HG02870 (cell line): Measurements from ENCODE around the gene FNIP2.
"Not testable (repeated sequence)": the region's sequence is repeated elsewhere in the genome, so short reads cannot be mapped to it uniquely, and the experiment has no call there.

ENCODE experiments used
- ATAC-seq: cut with Tn5 transposase; IDR thresholded peaks from one replicate; pipeline ENCODE4 v1.9.1; 2021; ENCODE audit warnings: mild to moderate bottlenecking, moderate library complexity; ENCODE audit not compliant: unreplicated experiment

Gene FNIP2

DNA sequence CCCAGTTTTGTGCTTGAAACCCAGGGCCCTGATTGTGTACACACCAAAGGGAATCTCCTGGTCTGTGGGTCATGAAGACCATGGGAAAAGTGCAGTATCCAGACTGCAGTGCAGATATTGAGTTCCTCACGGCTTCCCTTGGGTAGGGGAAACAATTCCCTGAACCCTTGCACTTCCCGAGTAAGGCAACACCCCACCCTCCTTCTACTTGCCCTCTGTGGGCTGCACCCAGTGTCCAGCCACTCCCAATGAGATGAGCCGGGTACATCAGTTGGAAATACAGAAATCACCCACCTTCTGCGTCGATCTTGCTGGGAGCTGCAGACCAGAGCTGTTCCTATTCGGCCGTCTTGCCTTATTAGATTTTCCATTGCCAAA, 134.2 kb downstream of the FNIP2 start:
- ATAC-seq = no peak

- ATAC-seq = no peak
Measured at GRCh38 chr4:158903472-158904043, 134.7 kb downstream of the FNIP2 start.

- no peak for ATAC-seq
Measured at GRCh38 chr4:158904815-158905214, 136.0 kb downstream of the FNIP2 start.

DNA sequence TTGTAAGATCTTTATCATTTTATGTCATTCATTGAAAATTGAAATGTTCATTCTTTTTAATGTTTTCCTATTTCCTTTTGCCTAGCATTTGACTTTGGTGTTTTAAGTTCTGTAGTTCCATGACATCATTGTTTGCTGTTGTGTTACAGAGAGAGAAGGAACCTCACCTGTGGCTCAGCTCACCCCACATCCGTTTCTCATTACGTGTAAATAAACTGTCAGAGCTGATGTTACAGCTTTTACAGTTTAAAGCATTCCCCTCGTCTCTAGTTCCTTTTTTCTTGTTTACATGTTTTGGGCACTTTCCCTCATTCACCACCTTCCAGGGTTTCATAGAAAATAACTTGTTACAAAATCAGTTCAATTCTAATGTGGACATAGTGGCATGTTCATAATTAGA, 137.2 kb downstream of the FNIP2 start:
- ATAC-seq = peak; percentile 92

GRCh38 chr4:158912390-158912789, 143.6 kb downstream of the FNIP2 start:
- no peak for ATAC-seq

DNA sequence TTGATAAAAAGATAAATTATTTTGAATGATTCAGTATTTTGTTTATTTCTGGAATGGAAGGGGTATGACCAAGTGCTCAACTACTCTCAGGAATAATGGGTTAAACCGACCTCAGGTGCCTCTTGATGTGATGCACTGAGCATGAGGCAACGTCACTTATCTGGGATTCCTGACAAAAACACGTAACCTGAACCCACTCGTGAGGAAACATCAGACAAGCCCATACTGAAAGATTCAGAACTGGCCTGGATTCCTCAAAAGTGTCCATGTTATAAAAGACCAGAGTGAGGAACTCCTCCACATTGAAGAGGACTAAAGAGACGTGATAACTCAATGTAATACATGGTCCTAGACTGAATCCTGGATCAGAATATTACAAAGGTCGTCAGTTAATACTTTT, 144.0 kb downstream of the FNIP2 start:
- ATAC-seq = no peak

GRCh38 chr4:158913766-158914165, 144.9 kb downstream of the FNIP2 start:
- ATAC-seq = no peak

- no peak for ATAC-seq
Measured at GRCh38 chr4:158914218-158914617, 145.4 kb downstream of the FNIP2 start.

GRCh38 chr4:158915683-158916241, 146.9 kb downstream of the FNIP2 start:
- ATAC-seq = no peak

- ATAC-seq = not testable (repeated sequence)
Measured at GRCh38 chr4:158920452-158920996, 151.7 kb downstream of the FNIP2 start.

DNA sequence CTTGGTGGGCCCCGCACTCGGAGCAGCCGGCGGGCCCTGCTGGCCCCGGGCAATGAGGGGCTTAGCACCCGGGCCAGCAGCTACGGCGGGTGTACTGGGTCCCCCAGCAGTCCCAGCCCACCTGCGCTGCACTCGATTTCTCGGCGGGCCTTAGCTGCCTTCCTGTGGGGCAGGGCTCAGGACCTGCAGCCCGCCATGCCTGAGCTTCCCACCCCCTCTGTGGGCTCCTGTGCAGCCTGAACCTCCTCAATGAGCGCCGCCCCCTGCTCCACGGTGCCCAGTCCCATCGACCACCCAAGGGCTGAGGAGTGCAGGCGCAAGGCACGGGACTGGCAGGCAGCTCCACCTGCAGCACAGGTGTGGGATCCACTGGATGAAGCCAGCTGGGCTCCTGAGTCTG, 158.9 kb downstream of the FNIP2 start:
- not testable (repeated sequence) for ATAC-seq

DNA sequence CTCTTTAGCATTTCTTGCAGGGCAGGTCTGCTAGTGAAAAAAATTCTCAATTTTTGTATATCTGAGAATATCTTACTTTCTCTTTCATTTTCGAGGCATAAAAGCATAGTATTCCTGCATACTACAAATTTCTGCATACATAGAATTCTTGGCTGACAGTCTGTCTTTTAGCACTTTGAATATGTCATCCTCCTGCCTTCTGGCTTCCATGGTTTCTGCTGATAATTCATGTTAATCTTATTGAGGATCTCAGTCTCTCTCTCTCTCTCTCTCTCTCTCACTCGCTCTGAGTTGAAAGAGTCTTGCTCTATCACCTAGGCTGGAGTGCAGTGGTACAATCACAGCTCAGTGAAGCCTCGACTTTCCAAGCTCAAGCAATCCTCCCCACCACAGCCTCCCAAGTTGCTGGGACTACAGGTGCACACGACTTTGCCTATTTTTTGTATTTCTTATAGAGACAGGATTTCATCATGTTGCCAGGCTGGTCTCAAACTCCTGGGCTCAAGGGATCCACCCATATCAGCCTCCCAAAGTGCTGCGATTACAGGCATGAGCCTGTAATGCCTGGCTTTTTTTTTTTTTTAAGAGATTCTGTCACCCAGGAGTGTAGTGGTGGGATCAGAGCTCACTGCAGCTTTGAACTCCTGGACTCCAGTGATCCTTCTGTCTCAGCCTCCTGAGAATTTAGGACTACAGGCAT, 161.3 kb downstream of the FNIP2 start:
- no peak for ATAC-seq

GRCh38 chr4:158930639-158930972, 161.8 kb downstream of the FNIP2 start:
- no peak for ATAC-seq

DNA sequence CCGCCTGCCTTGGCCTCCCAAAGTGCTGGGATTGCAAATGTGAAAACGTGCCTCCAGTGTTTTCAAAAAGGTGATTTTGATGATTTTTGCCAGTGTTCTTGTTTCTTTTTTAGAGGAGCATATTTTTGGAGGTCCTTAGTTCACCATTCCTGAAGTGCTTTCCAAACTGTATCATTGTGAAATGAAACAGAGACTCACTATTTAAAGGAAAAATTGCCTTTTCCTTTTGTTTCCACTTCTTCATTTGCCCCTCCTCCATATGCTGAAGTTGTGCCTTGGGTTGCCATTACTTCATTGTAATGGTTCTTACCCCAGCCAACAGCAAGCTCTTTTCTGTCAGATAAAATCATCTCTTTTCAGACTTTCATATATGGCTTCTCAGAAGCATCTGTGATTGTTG, 164.4 kb downstream of the FNIP2 start:
- no peak for ATAC-seq

GRCh38 chr4:158934996-158935669, 166.3 kb downstream of the FNIP2 start:
- no peak for ATAC-seq

GRCh38 chr4:158936238-158936637, 167.4 kb downstream of the FNIP2 start:
- no peak for ATAC-seq

GRCh38 chr4:158938220-158939044, 169.6 kb downstream of the FNIP2 start:
- no peak for ATAC-seq

DNA sequence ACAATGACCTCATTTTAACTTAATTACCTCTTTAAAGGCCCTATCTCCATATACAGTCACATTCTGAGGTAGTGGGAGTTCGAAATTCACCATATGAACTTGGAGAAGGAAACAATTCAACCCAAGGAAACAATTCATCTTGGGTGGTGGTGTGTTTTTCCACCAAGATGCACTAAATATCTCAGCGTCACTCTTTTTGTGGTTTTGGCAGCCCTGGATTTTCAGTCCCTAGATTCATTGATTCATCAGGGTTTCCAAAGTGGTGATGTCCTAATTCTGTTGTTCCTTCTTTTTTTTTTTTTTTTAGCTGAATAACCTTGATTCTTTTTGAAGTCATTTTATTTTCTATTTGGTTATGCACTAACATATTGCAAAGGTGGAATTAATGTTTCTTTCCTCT, 171.4 kb downstream of the FNIP2 start:
- ATAC-seq = no peak

DNA sequence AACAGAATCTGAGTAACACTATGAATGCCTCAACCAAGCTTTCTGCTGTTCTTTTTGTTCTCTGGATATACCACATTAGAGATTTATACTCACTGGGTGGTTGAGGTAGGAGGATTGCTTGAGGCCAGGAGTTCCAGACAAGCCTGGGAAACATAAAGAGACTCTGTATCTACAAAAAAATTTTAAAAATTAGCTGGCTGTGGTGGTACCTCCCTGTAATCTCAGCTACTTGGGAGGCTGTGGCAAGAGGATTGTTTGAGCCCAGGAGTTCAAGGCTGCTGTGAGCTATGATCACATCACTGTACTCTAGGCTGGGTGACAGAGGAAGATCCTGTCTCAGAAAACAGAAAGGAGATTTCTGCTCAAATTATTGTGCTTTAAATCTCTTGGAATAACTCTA, 172.5 kb downstream of the FNIP2 start:
- ATAC-seq = no peak

DNA sequence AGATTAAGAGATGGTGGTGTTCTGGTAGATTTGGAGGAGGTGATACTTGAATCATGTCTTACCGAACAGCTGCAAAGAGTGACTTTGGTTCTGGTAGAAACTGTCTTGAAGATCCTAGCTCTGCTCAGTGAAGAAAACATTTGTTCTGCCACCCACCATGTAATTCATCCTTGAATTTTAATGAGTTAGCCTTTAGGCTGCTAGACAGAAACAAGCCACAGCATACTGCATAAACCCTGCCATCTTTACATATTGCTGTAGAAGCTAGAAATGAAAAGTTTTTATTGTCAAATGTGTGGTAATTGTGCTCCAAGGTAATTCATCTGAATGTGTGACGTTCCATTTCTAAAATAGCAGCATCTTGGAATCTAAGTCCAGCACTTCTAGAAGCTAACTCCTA, 173.1 kb downstream of the FNIP2 start:
- ATAC-seq = no peak

DNA sequence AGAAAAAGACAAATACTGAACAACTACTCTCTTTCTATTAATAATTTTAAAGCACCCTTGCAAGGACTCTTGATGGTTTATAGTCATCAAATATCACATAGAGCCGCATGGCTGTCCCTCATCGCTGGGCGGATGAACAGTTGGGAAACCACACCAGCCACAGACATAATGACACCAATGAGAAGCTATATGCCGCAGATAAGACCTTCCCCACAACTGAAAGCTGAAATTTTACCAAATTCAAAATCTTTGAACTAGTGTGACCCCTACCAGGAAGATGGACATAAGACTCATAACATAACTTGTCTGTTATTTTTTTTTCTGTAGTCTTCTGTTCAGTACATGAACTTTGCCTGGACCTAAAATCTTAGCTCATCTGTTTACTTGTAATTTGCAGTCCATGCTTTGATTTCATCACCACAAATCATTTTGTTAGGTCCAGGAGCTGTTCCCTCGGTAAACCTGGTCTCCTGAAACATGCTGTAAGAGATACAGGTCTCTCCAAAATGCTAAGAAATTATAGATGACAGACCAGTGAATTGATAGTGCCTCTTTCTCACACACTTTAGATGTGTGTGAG, 176.8 kb downstream of the FNIP2 start:
- ATAC-seq = no peak
